ENCODE data around the gene GLP2R. TPM values are rescaled to one million over a fixed set of nuclear protein-coding genes. Genes with fewer than 3 reads are reported as not detected.
"Not testable (repeated sequence)": the region's sequence is repeated elsewhere in the genome, so short reads cannot be mapped to it uniquely, and the experiment has no call there.

The GLP2R gene
- total RNA-seq, 1 experiment from 2014 or later = not detected

DNA sequence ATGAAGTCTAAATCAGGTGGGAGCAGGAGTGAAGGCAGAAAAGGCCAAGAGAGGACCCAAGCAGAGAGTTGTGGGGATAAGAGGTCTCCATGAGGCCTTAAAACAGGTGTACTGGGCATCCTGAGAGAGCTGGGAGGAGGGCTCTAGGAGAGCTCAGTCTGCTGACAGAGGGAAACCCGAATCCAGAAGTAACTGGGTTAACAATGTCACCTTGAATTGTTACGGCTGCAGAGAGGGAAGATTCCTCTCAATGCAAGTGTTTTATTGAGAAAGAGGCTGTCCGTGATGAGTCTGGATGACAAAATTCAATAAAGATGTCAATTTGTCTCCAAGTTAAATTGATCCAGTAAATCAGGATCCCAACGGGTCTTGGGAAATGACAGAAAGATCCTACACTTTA is 42.7 kb upstream of the GLP2R start:
- Histone ChIP-seq H3K4me1 (ENCODE audit: insufficient read depth, low read length, poor library complexity, severe bottlenecking) (no peaks in the 10 kb centered on the region), H3K27me3 (replicated peaks; ENCODE audit: insufficient read depth, low read depth, low read length, poor library complexity) (peaks cover 44% of the 10 kb centered on the region), H3K36me3 (ENCODE audit: insufficient read depth, low read length, poor library complexity, severe bottlenecking) (no peaks in the 10 kb centered on the region), H3K4me3 (ENCODE audit: low read depth, low read length, poor library complexity, severe bottlenecking) (no peak overlapping the region), H3K9me3 (ENCODE audit: low read depth, low read length, poor library complexity, severe bottlenecking) (no peaks in the 10 kb centered on the region), H3K27ac (ENCODE audit: low read depth, low read length, poor library complexity, severe bottlenecking) (no peak overlapping the region)
- BruUV-seq (replicated peaks) = no TSS peak
- POLR2A ChIA-PET (ENCODE audit: low non-redundant PET) = no interaction called here
- no peak for TF ChIP-seq EZH2 (IDR thresholded peaks at IDR 0.05; ENCODE audit: borderline replicate concordance, low read depth, low read length, poor library complexity, severe bottlenecking)
- TF ChIP-seq, protein P1, sequence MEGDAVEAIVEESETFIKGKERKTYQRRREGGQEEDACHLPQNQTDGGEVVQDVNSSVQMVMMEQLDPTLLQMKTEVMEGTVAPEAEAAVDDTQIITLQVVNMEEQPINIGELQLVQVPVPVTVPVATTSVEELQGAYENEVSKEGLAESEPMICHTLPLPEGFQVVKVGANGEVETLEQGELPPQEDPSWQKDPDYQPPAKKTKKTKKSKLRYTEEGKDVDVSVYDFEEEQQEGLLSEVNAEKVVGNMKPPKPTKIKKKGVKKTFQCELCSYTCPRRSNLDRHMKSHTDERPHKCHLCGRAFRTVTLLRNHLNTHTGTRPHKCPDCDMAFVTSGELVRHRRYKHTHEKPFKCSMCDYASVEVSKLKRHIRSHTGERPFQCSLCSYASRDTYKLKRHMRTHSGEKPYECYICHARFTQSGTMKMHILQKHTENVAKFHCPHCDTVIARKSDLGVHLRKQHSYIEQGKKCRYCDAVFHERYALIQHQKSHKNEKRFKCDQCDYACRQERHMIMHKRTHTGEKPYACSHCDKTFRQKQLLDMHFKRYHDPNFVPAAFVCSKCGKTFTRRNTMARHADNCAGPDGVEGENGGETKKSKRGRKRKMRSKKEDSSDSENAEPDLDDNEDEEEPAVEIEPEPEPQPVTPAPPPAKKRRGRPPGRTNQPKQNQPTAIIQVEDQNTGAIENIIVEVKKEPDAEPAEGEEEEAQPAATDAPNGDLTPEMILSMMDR (conservative IDR thresholded peaks at IDR 0.05; ENCODE audit: low read depth, low read length) = no peak
- DNase-seq (ENCODE audit: low spot score) = no peak
- intact Hi-C loops (cut with micrococcal nuclease; ENCODE audit: unreplicated experiment) = no loop called here
- CTCF ChIA-PET = no interaction called here

DNA sequence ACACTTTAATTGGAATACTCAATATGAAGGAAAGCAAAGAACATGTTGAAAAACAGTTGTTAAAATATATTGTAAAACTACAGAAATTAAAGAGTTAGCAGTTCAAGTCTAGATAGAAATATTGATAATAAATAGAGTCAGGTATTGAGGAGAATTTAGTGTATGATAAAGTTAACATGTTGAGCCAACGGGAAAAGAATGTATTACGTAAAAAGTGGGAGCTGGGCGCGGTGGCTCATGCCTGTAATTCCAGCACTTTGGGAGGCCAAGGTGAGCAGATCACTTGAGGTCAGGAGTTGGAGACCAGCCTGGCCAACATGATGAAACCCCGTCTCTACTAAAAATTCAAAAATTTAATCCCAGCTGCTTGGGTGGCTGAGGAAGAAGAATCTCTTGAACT is 42.3 kb upstream of the GLP2R start:
- H3K4me3 ChIP-seq (ENCODE audit: low read depth, low read length, poor library complexity, severe bottlenecking); DNase-seq (ENCODE audit: low spot score); POLR2A ChIA-PET (ENCODE audit: low non-redundant PET); intact Hi-C loops (cut with micrococcal nuclease; ENCODE audit: unreplicated experiment); H3K9me3 ChIP-seq (ENCODE audit: low read depth, low read length, poor library complexity, severe bottlenecking); H3K4me1 ChIP-seq (ENCODE audit: insufficient read depth, low read length, poor library complexity, severe bottlenecking); H3K36me3 ChIP-seq (ENCODE audit: insufficient read depth, low read length, poor library complexity, severe bottlenecking); H3K27ac ChIP-seq (ENCODE audit: low read depth, low read length, poor library complexity, severe bottlenecking); BruUV-seq (replicated peaks); CTCF ChIA-PET: not testable (repeated sequence)
- peaks cover 44% of the 10 kb centered on the region for H3K27me3 ChIP-seq (replicated peaks; ENCODE audit: insufficient read depth, low read depth, low read length, poor library complexity)

DNA sequence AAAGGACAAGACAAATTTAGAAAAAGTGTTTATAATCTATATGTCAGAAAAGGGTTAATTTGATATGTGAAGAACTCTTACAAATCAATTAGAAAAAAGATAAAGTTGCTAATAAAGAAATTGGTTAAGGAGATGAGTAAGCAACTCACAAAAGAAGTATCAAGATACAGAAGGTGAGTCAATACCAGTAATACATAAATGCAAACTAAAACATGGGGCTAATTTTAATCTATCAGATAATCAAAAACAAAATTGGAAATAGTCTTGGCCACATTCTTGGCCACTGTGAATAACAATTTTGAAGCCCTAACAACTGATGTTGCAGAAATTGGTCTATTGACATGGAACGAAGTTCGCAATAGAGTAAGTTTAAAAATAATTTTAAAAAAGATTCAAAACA is 41.2 kb upstream of the GLP2R start:
- CTCF ChIA-PET = no interaction called here
- no peaks in the 10 kb centered on the region for H3K4me1 ChIP-seq (ENCODE audit: insufficient read depth, low read length, poor library complexity, severe bottlenecking)
- no peak for TF ChIP-seq EZH2 (IDR thresholded peaks at IDR 0.05; ENCODE audit: borderline replicate concordance, low read depth, low read length, poor library complexity, severe bottlenecking)
- TF ChIP-seq, protein P1 (conservative IDR thresholded peaks at IDR 0.05; ENCODE audit: low read depth, low read length) = no peak
- H3K9me3 ChIP-seq (ENCODE audit: low read depth, low read length, poor library complexity, severe bottlenecking) = no peaks in the 10 kb centered on the region
- no peaks in the 10 kb centered on the region for H3K36me3 ChIP-seq (ENCODE audit: insufficient read depth, low read length, poor library complexity, severe bottlenecking)
- intact Hi-C loops (cut with micrococcal nuclease; ENCODE audit: unreplicated experiment) = no loop called here
- H3K27ac ChIP-seq (ENCODE audit: low read depth, low read length, poor library complexity, severe bottlenecking) = no peak overlapping the region
- no peak overlapping the region for H3K4me3 ChIP-seq (ENCODE audit: low read depth, low read length, poor library complexity, severe bottlenecking)
- H3K27me3 ChIP-seq (replicated peaks; ENCODE audit: insufficient read depth, low read depth, low read length, poor library complexity) = peaks cover 39% of the 10 kb centered on the region
- BruUV-seq (replicated peaks) = no TSS peak
- POLR2A ChIA-PET (ENCODE audit: low non-redundant PET) = no interaction called here
- DNase-seq (ENCODE audit: low spot score) = no peak

DNA sequence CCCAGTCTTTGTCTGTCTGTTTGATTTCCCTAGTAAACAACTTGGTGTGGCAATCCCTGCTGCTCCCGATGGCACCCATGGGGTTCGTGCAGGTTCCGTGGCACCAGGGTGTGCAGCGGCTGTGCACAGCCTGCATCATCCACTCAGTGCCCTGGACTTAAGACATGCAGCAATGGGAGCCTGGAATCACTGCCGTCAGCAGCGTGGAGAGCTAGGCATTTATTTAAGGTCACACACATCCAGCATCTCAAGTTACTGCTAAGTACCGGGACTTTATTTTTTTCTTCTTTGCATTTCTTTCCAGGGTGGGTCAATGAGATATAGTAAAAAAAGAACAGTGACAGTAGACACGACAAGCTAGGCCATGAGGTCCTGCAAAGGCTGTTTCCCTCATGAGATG is 37.1 kb upstream of the GLP2R start:
- ChIA-PET CTCF (no interaction called here), POLR2A (ENCODE audit: low non-redundant PET) (no interaction called here)
- no peak overlapping the region for H3K4me3 ChIP-seq (ENCODE audit: low read depth, low read length, poor library complexity, severe bottlenecking)
- peaks cover 6% of the 10 kb centered on the region for H3K27me3 ChIP-seq (replicated peaks; ENCODE audit: insufficient read depth, low read depth, low read length, poor library complexity)
- no peaks in the 10 kb centered on the region for H3K4me1 ChIP-seq (ENCODE audit: insufficient read depth, low read length, poor library complexity, severe bottlenecking)
- no TSS peak for BruUV-seq (replicated peaks)
- H3K9me3 ChIP-seq (ENCODE audit: low read depth, low read length, poor library complexity, severe bottlenecking) = no peaks in the 10 kb centered on the region
- TF ChIP-seq EZH2 (IDR thresholded peaks at IDR 0.05; ENCODE audit: borderline replicate concordance, low read depth, low read length, poor library complexity, severe bottlenecking) = no peak
- TF ChIP-seq, protein P1 (conservative IDR thresholded peaks at IDR 0.05; ENCODE audit: low read depth, low read length) = no peak
- DNase-seq (ENCODE audit: low spot score) = no peak
- H3K27ac ChIP-seq (ENCODE audit: low read depth, low read length, poor library complexity, severe bottlenecking) = no peak overlapping the region
- H3K36me3 ChIP-seq (ENCODE audit: insufficient read depth, low read length, poor library complexity, severe bottlenecking) = no peaks in the 10 kb centered on the region
- intact Hi-C loops (cut with micrococcal nuclease; ENCODE audit: unreplicated experiment) = no loop called here

Measured in A673 (cell line).